Keratinocyte (primary cell): Measurements from ENCODE around the gene IL12RB2. TPM values are rescaled to one million over a fixed set of nuclear protein-coding genes. Genes with fewer than 3 reads are reported as not detected.

Experiments used
- DNase-seq: peaks from one replicate; pipeline ENCODE4 v3.0.0-alpha.2; 2011; ENCODE audit warnings: low read depth, missing footprints, low spot score
- FAIRE-seq: peaks from 2 replicates; lab custom pipeline; 2011; peaks lifted over from hg19 to GRCh38; lab: Jason Lieb, UNC
- H2AFZ ChIP-seq: 2 replicates; pipeline ENCODE4 v1.6.0; 2012; ENCODE audit warnings: low read length, control low read depth, inconsistent platforms; ENCODE audit not compliant: control insufficient read depth
- H3K27ac ChIP-seq: 2 replicates; pipeline ENCODE4 v1.5.1; 2011; ENCODE audit warnings: low read length; ENCODE audit not compliant: control insufficient read depth, insufficient read depth
- H3K27me3 ChIP-seq: 3 replicates; pipeline ENCODE4 v1.6.0; 2011; ENCODE audit warnings: low read length; ENCODE audit not compliant: control insufficient read depth, insufficient read depth; ENCODE audit errors: extremely low read depth
- H3K36me3 ChIP-seq, 2 experiments: 2 replicates in 1 of 2; 3 replicates in 1 of 2; pipeline ENCODE4 v1.5.1; 2011; ENCODE audit warnings: low read length in 2 of 2, mild to moderate bottlenecking in 1 of 2; ENCODE audit not compliant: control insufficient read depth in 2 of 2, insufficient read depth in 2 of 2; ENCODE audit errors: extremely low read depth in 1 of 2
- H3K4me1 ChIP-seq: 3 replicates; pipeline ENCODE4 v1.5.1; 2011; ENCODE audit warnings: low read length; ENCODE audit not compliant: control insufficient read depth, insufficient read depth; ENCODE audit errors: extremely low read depth
- H3K4me2 ChIP-seq: 3 replicates; pipeline ENCODE4 v1.6.0; 2011; ENCODE audit warnings: low read depth, low read length; ENCODE audit not compliant: control insufficient read depth, insufficient read depth; ENCODE audit errors: extremely low read depth
- H3K4me3 ChIP-seq, 3 experiments: fragments of 200-600 bp in 1 of 3; sonication (generic) in 1 of 3; 2 replicates in 2 of 3; 3 replicates in 1 of 3; pipeline ENCODE4 v1.5.1; 2011 to 2016; ENCODE audit warnings: low read length in 3 of 3, mild to moderate bottlenecking in 3 of 3, control low read depth in 2 of 3, inconsistent platforms in 1 of 3, low read depth in 1 of 3, mixed read lengths in 1 of 3, mixed run types in 1 of 3, moderate library complexity in 1 of 3; ENCODE audit not compliant: control insufficient read depth in 2 of 3, insufficient read depth in 2 of 3; ENCODE audit errors: extremely low read depth in 1 of 3
- H3K79me2 ChIP-seq: 2 replicates; pipeline ENCODE4 v1.6.0; 2012; ENCODE audit warnings: low read length; ENCODE audit not compliant: control insufficient read depth, insufficient read depth
- H3K9ac ChIP-seq: 3 replicates; pipeline ENCODE4 v1.6.0; 2011; ENCODE audit warnings: low read length; ENCODE audit not compliant: control insufficient read depth, insufficient read depth; ENCODE audit errors: extremely low read depth
- H3K9me1 ChIP-seq: 3 replicates; pipeline ENCODE4 v1.6.0; 2011; ENCODE audit warnings: low read length; ENCODE audit not compliant: control insufficient read depth, insufficient read depth; ENCODE audit errors: extremely low read depth
- H3K9me3 ChIP-seq: 2 replicates; pipeline ENCODE4 v1.5.1; 2012; ENCODE audit warnings: low read depth, low read length; ENCODE audit not compliant: control insufficient read depth
- H4K20me1 ChIP-seq: 3 replicates; pipeline ENCODE4 v1.6.0; 2011; ENCODE audit warnings: low read length; ENCODE audit not compliant: control insufficient read depth, insufficient read depth; ENCODE audit errors: extremely low read depth
- CTCF ChIP-seq, 3 experiments: IDR thresholded peaks in 1 of 3; conservative IDR thresholded peaks in 1 of 3; optimal IDR thresholded peaks in 1 of 3; 2 replicates in 2 of 3; 3 replicates in 1 of 3; pipeline versions ENCODE3 to v1.5.1; 2011; ENCODE audit warnings: low read length in 3 of 3, mild to moderate bottlenecking in 3 of 3, moderate library complexity in 2 of 3, control low read depth in 1 of 3, inconsistent platforms in 1 of 3; ENCODE audit not compliant: insufficient read depth in 2 of 3; ENCODE audit errors: extremely low read depth in 1 of 3
- EZH2 ChIP-seq: IDR thresholded peaks from one replicate; pipeline ENCODE4 v1.6.1; 2012; ENCODE audit warnings: inconsistent platforms, mild to moderate bottlenecking, low read length, moderate library complexity
- dilution Hi-C: fragments of 300-500 bp; cut with MboI; formaldehyde crosslinking; loops from one replicate; pipeline ENCODE4 v1.7.0; 2020; ENCODE audit warnings: low sequenced_read_pairs; ENCODE audit not compliant: extremely low pct_ligation_motif_present
- polyA plus RNA-seq, 5 experiments: library from polyadenylated mRNA; depleted of rRNA in 3 of 5; stranded (reverse) in 3 of 5; stranded (forward) in 1 of 5; unstranded in 1 of 5; fragments of >200 nt; gene quantifications; 1 replicate in 1 of 5; 2 replicates in 3 of 5; 3 replicates in 1 of 5; pipeline versions ENCODE4 v1.2.1 to v1.2.3, GENCODE V29; 2011 to 2012; ENCODE audit warnings: missing spikeins in 2 of 5, low read depth in 1 of 5, low replicate concordance in 1 of 5

The IL12RB2 gene
- polyA plus RNA-seq, 1 donor (not counting 4 experiments of a cell fraction or from before 2014, with no cell fraction given) = 0.63 TPM

DNA sequence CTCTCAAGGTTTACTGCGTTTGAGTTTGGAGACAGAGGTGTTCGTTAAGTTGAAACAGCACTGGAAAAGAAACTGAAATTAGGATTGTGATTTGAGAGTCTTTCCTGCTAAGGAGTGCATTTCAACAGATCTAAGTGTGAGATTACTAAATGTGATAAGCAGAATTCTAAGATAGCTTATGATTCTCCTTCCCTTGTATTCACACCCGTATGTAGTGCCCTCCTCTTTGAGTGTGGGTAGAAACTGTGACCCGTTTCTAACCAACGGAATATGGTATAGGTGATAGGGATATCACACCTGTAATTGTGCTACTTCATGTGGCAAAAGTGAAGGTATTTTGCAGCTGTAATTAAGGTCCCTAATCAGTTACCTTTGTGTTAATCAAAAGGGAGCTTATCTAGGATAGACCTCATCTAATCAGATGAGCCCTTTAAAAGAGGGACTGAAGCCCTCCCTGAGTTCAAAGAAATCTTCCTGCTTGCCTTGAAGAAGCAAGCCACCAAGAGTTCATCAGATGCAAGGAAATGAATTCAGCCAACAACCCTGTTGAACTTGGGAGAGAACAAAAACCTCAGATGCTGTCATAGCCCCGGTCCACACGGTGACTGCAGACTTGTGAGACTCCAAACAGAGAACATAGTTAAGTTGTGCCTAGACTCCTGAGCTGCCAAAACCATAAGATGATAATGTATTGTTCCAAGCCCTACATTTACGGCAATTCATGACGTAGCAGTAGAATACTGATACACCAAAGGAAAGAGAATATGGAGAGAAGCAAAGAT is 12.6 kb upstream of the IL12RB2 start:
- H3K4me3 ChIP-seq = no peak overlapping the region
- dilution Hi-C loops = no loop called here
- no peak overlapping the region for H3K9ac ChIP-seq
- FAIRE-seq (no peak), DNase-seq (no peak)
- H2AFZ ChIP-seq = no peak overlapping the region
- H3K36me3 ChIP-seq = no peaks in the 10 kb centered on the region
- no peak overlapping the region for H3K27ac ChIP-seq
- no peaks in the 10 kb centered on the region for H4K20me1 ChIP-seq
- no peaks in the 10 kb centered on the region for H3K9me1 ChIP-seq
- no peaks in the 10 kb centered on the region for H3K4me1 ChIP-seq
- TF ChIP-seq EZH2 = no peak
- no peak for TF ChIP-seq CTCF (optimal IDR thresholded peaks at IDR 0.05 in 1 of 3, IDR thresholded peaks at IDR 0.05 in 1 of 3, conservative IDR thresholded peaks at IDR 0.05 in 1 of 3; ENCODE audit: extremely low read depth in 1 of 3, insufficient read depth in 2 of 3, low read length in 3 of 3)
- H3K9me3 ChIP-seq = no peaks in the 10 kb centered on the region
- H3K27me3 ChIP-seq = no peaks in the 10 kb centered on the region
- H3K4me2 ChIP-seq = no peak overlapping the region
- H3K79me2 ChIP-seq = no peaks in the 10 kb centered on the region

DNA sequence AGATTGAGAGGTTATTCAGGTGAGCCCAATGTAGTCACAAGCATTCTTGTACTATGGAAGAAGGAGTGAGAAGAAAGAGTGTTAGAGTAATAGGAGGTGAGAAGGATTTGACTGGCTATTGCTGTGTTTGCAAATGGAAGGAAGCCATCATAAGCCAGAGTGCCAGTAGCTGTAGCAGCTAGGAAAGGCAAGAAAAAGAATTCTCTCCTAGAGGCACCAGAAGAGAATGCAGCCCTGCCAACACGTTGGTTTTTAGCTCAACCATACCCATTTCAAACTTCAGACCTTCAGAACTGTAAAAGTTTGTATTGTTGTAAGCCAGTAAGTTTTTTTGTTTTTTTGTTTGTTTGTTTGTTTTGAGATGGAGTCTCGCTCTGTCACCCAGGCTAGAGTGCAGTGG is 8.9 kb upstream of the IL12RB2 start:
- Histone ChIP-seq H3K4me2 (no peak overlapping the region), H3K36me3 (no peaks in the 10 kb centered on the region), H3K27me3 (no peaks in the 10 kb centered on the region), H3K9me1 (no peaks in the 10 kb centered on the region), H3K79me2 (no peaks in the 10 kb centered on the region), H3K27ac (no peak overlapping the region), H3K9me3 (no peaks in the 10 kb centered on the region), H3K9ac (no peak overlapping the region), H2AFZ (no peak overlapping the region), H4K20me1 (no peaks in the 10 kb centered on the region), H3K4me3 (no peak overlapping the region), H3K4me1 (no peaks in the 10 kb centered on the region)
- no peak for FAIRE-seq
- dilution Hi-C loops = no loop called here
- DNase-seq = no peak
- TF ChIP-seq CTCF (optimal IDR thresholded peaks at IDR 0.05 in 1 of 3, IDR thresholded peaks at IDR 0.05 in 1 of 3, conservative IDR thresholded peaks at IDR 0.05 in 1 of 3; ENCODE audit: extremely low read depth in 1 of 3, insufficient read depth in 2 of 3, low read length in 3 of 3) (peak in 1 of 3 experiments; percentile 9), EZH2 (no peak)
